PC-9 (cell line): ENCODE results near the gene VPS37B.

ENCODE experiments used
- EZH2 ChIP-seq: fragments of 200-600 bp; sonication (generic); IDR thresholded peaks from 2 replicates; pipeline ENCODE4 v1.8.0; 2017; ENCODE audit warnings: antibody characterized with exemption, low read depth
- TF ChIP-seq, protein P1 (sequence below): fragments of 200-600 bp; sonication (generic); conservative IDR thresholded peaks from 2 replicates; pipeline ENCODE4 v1.6.1; 2017; ENCODE audit warnings: mixed run types, antibody characterized with exemption, mild to moderate bottlenecking, moderate library complexity

DNA sequence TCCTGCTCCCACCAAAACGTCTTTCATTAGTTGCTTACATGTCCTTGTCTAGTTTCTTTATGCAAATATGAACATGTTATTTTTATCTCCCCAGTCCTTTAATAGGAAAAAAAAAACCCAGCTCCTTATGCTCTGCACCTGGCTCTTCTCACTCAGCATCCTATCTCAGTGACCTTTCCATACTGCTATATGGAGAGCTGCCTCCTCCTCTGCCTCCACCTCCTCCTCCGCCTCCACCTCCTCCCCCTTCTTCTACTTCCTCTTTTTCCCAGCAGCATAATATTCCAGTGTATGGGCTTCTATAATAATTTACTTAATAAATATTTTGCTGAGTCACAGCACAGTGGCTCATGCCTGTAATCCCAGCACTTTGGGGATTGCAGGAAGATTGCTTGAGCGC lies 38.8 kb upstream of the VPS37B start:
- TF ChIP-seq EZH2 = no peak
- TF ChIP-seq, protein P1, sequence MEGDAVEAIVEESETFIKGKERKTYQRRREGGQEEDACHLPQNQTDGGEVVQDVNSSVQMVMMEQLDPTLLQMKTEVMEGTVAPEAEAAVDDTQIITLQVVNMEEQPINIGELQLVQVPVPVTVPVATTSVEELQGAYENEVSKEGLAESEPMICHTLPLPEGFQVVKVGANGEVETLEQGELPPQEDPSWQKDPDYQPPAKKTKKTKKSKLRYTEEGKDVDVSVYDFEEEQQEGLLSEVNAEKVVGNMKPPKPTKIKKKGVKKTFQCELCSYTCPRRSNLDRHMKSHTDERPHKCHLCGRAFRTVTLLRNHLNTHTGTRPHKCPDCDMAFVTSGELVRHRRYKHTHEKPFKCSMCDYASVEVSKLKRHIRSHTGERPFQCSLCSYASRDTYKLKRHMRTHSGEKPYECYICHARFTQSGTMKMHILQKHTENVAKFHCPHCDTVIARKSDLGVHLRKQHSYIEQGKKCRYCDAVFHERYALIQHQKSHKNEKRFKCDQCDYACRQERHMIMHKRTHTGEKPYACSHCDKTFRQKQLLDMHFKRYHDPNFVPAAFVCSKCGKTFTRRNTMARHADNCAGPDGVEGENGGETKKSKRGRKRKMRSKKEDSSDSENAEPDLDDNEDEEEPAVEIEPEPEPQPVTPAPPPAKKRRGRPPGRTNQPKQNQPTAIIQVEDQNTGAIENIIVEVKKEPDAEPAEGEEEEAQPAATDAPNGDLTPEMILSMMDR = no peak
